ENCODE measurements around the gene ACVR1B. TPM values are rescaled to one million over a fixed set of nuclear protein-coding genes. Genes with fewer than 3 reads are reported as not detected.
A peak's percentile ranks its signal among the peaks of the same experiment; 100 is the strongest.

ACVR1B gene
- total RNA-seq, 1 donor from 2014 or later = 15.1 TPM

GRCh38 chr12:52003016-52003550, 51.6 kb downstream of the ACVR1B start:
- H3K4me3 ChIP-seq (ENCODE audit: low read depth, low read length) = no peak overlapping the region
- peaks cover 22% of the 10 kb centered on the region for H3K27me3 ChIP-seq (ENCODE audit: control insufficient read depth, insufficient read depth, low read length)
- DNase-seq (ENCODE audit: low read depth) = no peak
- no peak for TF ChIP-seq CTCF (IDR thresholded peaks at IDR 0.05; ENCODE audit: insufficient read depth, low read length, poor library complexity, severe bottlenecking)
- no peaks in the 10 kb centered on the region for H3K36me3 ChIP-seq (ENCODE audit: control insufficient read depth, insufficient read depth, low read length)

- Histone ChIP-seq H3K27me3 (ENCODE audit: control insufficient read depth, insufficient read depth, low read length) (peaks cover 22% of the 10 kb centered on the region), H3K4me3 (ENCODE audit: low read depth, low read length) (no peak overlapping the region), H3K36me3 (ENCODE audit: control insufficient read depth, insufficient read depth, low read length) (no peaks in the 10 kb centered on the region)
- DNase-seq (ENCODE audit: low read depth) = no peak
- TF ChIP-seq CTCF (IDR thresholded peaks at IDR 0.05; ENCODE audit: insufficient read depth, low read length, poor library complexity, severe bottlenecking) = no peak
Observed at GRCh38 chr12:52003591-52003990, 52.1 kb downstream of the ACVR1B start.

GRCh38 chr12:52004042-52004648, 52.6 kb downstream of the ACVR1B start:
- no peak overlapping the region for H3K4me3 ChIP-seq (ENCODE audit: low read depth, low read length)
- peaks cover 22% of the 10 kb centered on the region for H3K27me3 ChIP-seq (ENCODE audit: control insufficient read depth, insufficient read depth, low read length)
- no peak for DNase-seq (ENCODE audit: low read depth)
- H3K36me3 ChIP-seq (ENCODE audit: control insufficient read depth, insufficient read depth, low read length) = no peaks in the 10 kb centered on the region
- TF ChIP-seq CTCF (IDR thresholded peaks at IDR 0.05; ENCODE audit: insufficient read depth, low read length, poor library complexity, severe bottlenecking) = peak; percentile 81

- no peak overlapping the region for H3K4me3 ChIP-seq (ENCODE audit: low read depth, low read length)
- peaks cover 22% of the 10 kb centered on the region for H3K27me3 ChIP-seq (ENCODE audit: control insufficient read depth, insufficient read depth, low read length)
- H3K36me3 ChIP-seq (ENCODE audit: control insufficient read depth, insufficient read depth, low read length) = no peaks in the 10 kb centered on the region
- no peak for TF ChIP-seq CTCF (IDR thresholded peaks at IDR 0.05; ENCODE audit: insufficient read depth, low read length, poor library complexity, severe bottlenecking)
- DNase-seq (ENCODE audit: low read depth) = no peak
Observed at GRCh38 chr12:52005218-52005902, 53.9 kb downstream of the ACVR1B start.

- TF ChIP-seq CTCF (IDR thresholded peaks at IDR 0.05; ENCODE audit: insufficient read depth, low read length, poor library complexity, severe bottlenecking) = no peak
- Histone ChIP-seq H3K27me3 (ENCODE audit: control insufficient read depth, insufficient read depth, low read length) (peaks cover 22% of the 10 kb centered on the region), H3K36me3 (ENCODE audit: control insufficient read depth, insufficient read depth, low read length) (no peaks in the 10 kb centered on the region), H3K4me3 (ENCODE audit: low read depth, low read length) (peak overlapping the region; percentile 19)
- no peak for DNase-seq (ENCODE audit: low read depth)
Observed at GRCh38 chr12:52005903-52006703, 54.6 kb downstream of the ACVR1B start.

All from kidney epithelial cell (primary cell).